Endodermal cell (in vitro differentiated cells): ENCODE results near the gene ERGIC1. TPM values are rescaled to one million over a fixed set of nuclear protein-coding genes. Genes with fewer than 3 reads are reported as not detected.
A peak's percentile ranks its signal among the peaks of the same experiment; 100 is the strongest.

Experiments
- DNase-seq: peaks from one replicate; pipeline ENCODE4 v3.0.0-alpha.2; 2017
- H3K27ac ChIP-seq: 2 replicates; pipeline ENCODE4 v1.5.1; 2013; ENCODE audit warnings: mild to moderate bottlenecking, low read depth, low read length, moderate library complexity
- H3K27me3 ChIP-seq: 2 replicates; pipeline ENCODE4 v1.6.1; 2013; ENCODE audit warnings: mild to moderate bottlenecking, low read length, moderate library complexity; ENCODE audit not compliant: insufficient read depth, control insufficient read depth, poor library complexity, severe bottlenecking
- H3K36me3 ChIP-seq: 2 replicates; pipeline ENCODE4 v1.7.0; 2013; ENCODE audit warnings: mild to moderate bottlenecking, low read length, moderate library complexity; ENCODE audit not compliant: control insufficient read depth, insufficient read depth
- H3K4me1 ChIP-seq: one replicate; pipeline ENCODE4 v1.7.0; 2013; ENCODE audit warnings: low read length; ENCODE audit not compliant: control insufficient read depth, insufficient read depth
- H3K4me3 ChIP-seq: 2 replicates; pipeline ENCODE4 v1.5.1; 2013; ENCODE audit warnings: mild to moderate bottlenecking, low read length, moderate library complexity
- H3K9ac ChIP-seq: 2 replicates; pipeline ENCODE4 v1.6.1; 2013; ENCODE audit warnings: mild to moderate bottlenecking, low read length, moderate library complexity; ENCODE audit not compliant: poor library complexity, severe bottlenecking; ENCODE audit errors: extremely low read depth
- H3K9me3 ChIP-seq: 2 replicates; pipeline ENCODE4 v1.6.1; 2013; ENCODE audit warnings: mild to moderate bottlenecking, low read length, moderate library complexity; ENCODE audit not compliant: control insufficient read depth
- H3K27ac Mint-ChIP-seq: 2 replicates; pipeline ENCODE4 v1.8.0; 2020; ENCODE audit warnings: mixed read lengths
- H3K27me3 Mint-ChIP-seq: 2 replicates; pipeline ENCODE4 v1.8.0; 2021; ENCODE audit warnings: mild to moderate bottlenecking, mixed read lengths; ENCODE audit not compliant: insufficient read depth
- H3K36me3 Mint-ChIP-seq: 2 replicates; pipeline ENCODE4 v1.8.0; 2020; ENCODE audit warnings: low read depth, mixed read lengths
- H3K4me1 Mint-ChIP-seq: 2 replicates; pipeline ENCODE4 v1.8.0; 2020; ENCODE audit warnings: mixed read lengths
- H3K4me3 Mint-ChIP-seq: 2 replicates; pipeline ENCODE4 v1.8.0; 2020; ENCODE audit warnings: mild to moderate bottlenecking, moderate library complexity, mixed read lengths
- H3K9me3 Mint-ChIP-seq: 2 replicates; pipeline ENCODE4 v1.8.0; 2020; ENCODE audit warnings: mild to moderate bottlenecking, mixed read lengths
- CTCF ChIP-seq: fragments of 200-600 bp; sonication (generic); conservative IDR thresholded peaks from 2 replicates; pipeline ENCODE4 v1.5.0; 2021; ENCODE audit warnings: antibody characterized with exemption, mild to moderate bottlenecking
- WGBS, 2 experiments: methylation state at CpG; one replicate each; pipeline versions ENCODE4 v1.1.5 to v1.1.7; 2013; ENCODE audit warnings: missing lambda C conversion rate in 2 of 2, mixed read lengths in 1 of 2; ENCODE audit not compliant: insufficient coverage in 1 of 2, insufficient read length in 1 of 2; 5-methylcytosine and 5-hydroxymethylcytosine counted together
- total RNA-seq, 2 donors: library from RNA; stranded (reverse); fragmentation: NEBNext Ultra II Directional in 1 of 2; extraction: Animal tissue kit (Norgen Biotek cat#: 25700) in 1 of 2; gene quantifications; 2 replicates in 1 of 2; 3 replicates in 1 of 2; pipeline ENCODE4 v1.2.1, GENCODE V29; 2021

Gene ERGIC1
- total RNA-seq, 2 donors from 2014 or later, result 81.9 to 94.8 TPM

- WGBS, 2 experiments, result 92 to 93% methylated on average over 6 to 8 of the region's 9 CpGs
- TF ChIP-seq CTCF, result no peak
- Mint-ChIP-seq H3K27me3 (no peaks in the 10 kb centered on the region), H3K4me3 (no peak overlapping the region), H3K27ac (peak overlapping the region; percentile 24), H3K4me1 (no peaks in the 10 kb centered on the region), H3K36me3 (peaks cover 56% of the 10 kb centered on the region), H3K9me3 (no peaks in the 10 kb centered on the region)
- no peak overlapping the region for H3K4me3 ChIP-seq
- no peaks in the 10 kb centered on the region for H3K27me3 ChIP-seq
- H3K27ac ChIP-seq, result no peak overlapping the region
- no peak for DNase-seq
- H3K9me3 ChIP-seq, result no peaks in the 10 kb centered on the region
- H3K36me3 ChIP-seq, result peaks cover 20% of the 10 kb centered on the region
- no peaks in the 10 kb centered on the region for H3K4me1 ChIP-seq
- no peak overlapping the region for H3K9ac ChIP-seq
Measured at GRCh38 chr5:172925336-172925948, 91.4 kb downstream of the ERGIC1 start.

GRCh38 chr5:172926008-172926523 lies 92.0 kb downstream of the ERGIC1 start:
- Histone ChIP-seq H3K4me3 (no peak overlapping the region), H3K9me3 (no peaks in the 10 kb centered on the region), H3K36me3 (peaks cover 20% of the 10 kb centered on the region), H3K27ac (no peak overlapping the region), H3K27me3 (no peaks in the 10 kb centered on the region), H3K4me1 (no peaks in the 10 kb centered on the region), H3K9ac (no peak overlapping the region)
- no peak for TF ChIP-seq CTCF
- no peaks in the 10 kb centered on the region for H3K27me3 Mint-ChIP-seq
- no peak overlapping the region for H3K4me3 Mint-ChIP-seq
- H3K4me1 Mint-ChIP-seq, result no peaks in the 10 kb centered on the region
- no peak for DNase-seq
- H3K36me3 Mint-ChIP-seq, result peaks cover 50% of the 10 kb centered on the region
- whole genome bisulfite sequencing, 2 experiments, result 80 to 99% methylated on average over 1 to 2 of the region's 2 CpGs
- no peak overlapping the region for H3K27ac Mint-ChIP-seq
- no peaks in the 10 kb centered on the region for H3K9me3 Mint-ChIP-seq

GRCh38 chr5:172926796-172927195 lies 92.7 kb downstream of the ERGIC1 start:
- Histone ChIP-seq H3K27me3 (no peaks in the 10 kb centered on the region), H3K9ac (no peak overlapping the region), H3K36me3 (peaks cover 20% of the 10 kb centered on the region), H3K4me3 (no peak overlapping the region), H3K27ac (no peak overlapping the region), H3K4me1 (no peaks in the 10 kb centered on the region), H3K9me3 (no peaks in the 10 kb centered on the region)
- Mint-ChIP-seq H3K4me3 (no peak overlapping the region), H3K36me3 (peaks cover 45% of the 10 kb centered on the region), H3K27ac (no peak overlapping the region), H3K27me3 (no peaks in the 10 kb centered on the region), H3K4me1 (no peaks in the 10 kb centered on the region), H3K9me3 (no peaks in the 10 kb centered on the region)
- no peak for DNase-seq
- TF ChIP-seq CTCF, result no peak
- 87 to 89% methylated on average over 8 to 12 of the region's 12 CpGs for WGBS, 2 experiments
